Stimulated activated CD4-positive, alpha-beta T cell treated with anti-CD3 and anti-CD28 coated beads, Interleukin-4, amount 100 ng/mL, for 1 hour (primary cell): ENCODE results near the gene TPP1.

Source experiments
- DNase-seq: peaks from one replicate; pipeline ENCODE4 v3.0.0-alpha.2; 2020

Gene TPP1

DNA sequence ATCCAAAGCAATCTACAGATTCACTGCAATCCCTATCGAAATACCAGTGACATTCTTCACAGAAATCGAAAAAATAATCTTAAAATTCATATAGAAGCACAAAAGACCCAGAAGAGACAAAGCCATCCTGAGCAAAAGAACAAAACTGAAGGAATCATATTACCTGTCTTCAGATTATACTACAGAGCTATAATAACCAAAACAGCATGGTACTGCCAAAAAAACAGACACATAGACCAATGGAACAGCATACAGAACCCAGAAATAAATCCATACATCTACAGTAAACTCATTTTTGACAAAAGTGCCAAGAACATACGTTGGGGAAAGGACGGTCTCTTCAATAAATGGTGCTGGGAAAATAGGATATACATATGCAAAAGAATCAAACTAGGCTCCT, 34.7 kb downstream of the TPP1 start:
- no peak for DNase-seq

DNA sequence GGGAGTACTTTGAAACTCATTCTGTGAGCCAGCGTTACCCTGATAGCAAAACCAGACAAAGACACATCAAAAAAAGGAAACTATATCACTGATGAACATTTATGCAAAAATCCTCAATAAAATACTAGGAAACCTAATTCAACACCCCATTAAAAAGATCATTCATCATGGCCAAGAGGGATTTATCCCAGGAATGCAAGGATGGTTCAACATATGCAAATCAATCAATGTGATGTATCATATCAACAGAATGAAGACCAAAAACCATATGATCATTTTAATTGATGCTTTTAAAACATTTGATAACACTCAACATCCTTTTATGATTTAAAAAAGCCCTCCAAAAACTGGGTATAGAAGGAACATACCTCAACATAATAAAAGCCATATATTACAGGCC, 35.6 kb downstream of the TPP1 start:
- DNase-seq: no peak

GRCh38 chr11:6579681-6580080, 39.5 kb downstream of the TPP1 start:
- DNase-seq: no peak

DNA sequence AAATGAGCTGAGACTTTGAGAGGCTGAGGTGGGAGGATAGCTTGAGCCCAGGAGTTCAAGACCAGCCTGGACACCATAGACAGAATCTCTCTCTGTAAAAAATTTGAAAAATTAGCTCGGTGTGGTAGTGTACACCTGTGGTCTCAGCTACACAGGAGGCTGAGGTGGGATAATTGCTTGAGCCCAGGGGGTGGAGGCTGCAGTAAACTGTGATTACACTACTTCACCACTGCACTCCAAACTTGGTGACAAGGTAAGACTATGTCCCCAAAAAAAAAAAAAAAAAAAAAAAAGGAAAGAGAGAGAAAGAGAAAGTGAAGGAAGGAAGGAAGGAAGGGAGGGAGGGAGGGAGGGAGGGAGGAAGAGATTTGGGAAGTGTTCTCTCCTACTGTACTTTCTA, 41.1 kb downstream of the TPP1 start:
- DNase-seq: no peak

GRCh38 chr11:6576471-6577373, 42.5 kb downstream of the TPP1 start:
- no peak for DNase-seq

DNA sequence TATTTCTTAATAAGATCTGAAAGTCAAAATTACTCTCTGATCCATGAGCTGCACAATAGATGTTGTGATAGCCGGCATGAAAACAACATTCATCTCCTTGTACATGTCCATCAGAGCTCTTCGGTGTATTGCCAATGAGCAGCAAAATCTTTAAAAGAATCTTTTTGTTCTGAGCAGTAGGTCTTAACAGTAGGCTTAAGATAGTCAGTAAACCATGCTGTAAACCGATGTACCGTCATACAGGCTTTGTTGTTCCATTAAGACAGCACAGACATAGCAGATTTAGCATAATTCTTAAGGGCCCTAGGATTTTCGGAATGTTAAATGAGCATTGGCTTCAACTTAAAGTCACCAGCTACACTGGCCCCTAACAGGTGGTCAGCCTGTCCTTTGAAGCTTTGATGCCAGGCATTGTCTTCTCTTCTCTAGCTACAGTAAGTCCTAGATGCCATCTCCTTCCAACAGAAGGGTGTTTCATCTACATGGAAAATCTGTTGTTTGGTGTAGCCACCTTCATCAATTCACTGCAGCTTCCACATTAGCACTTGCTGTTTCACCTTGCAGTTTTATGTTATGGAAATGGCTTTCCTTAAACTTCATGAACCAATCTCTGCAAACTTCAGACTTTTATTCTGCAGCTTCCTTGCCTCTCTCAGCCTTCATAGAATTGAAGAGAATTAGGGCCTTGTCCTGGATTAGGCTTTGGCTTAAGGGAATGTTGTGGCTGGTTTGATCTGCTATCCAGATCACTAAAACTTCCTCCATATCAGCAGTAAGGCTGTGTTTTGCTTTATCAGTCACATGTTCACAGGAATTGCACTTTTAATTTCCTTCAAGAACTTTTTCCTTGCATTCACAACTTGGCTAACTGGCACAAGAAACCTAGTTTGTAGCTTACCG, 44.2 kb downstream of the TPP1 start:
- DNase-seq: no peak

- DNase-seq: no peak
Observed at GRCh38 chr11:6572215-6572614, 47.0 kb downstream of the TPP1 start.

GRCh38 chr11:6571434-6572008, 47.7 kb downstream of the TPP1 start:
- no peak for DNase-seq

GRCh38 chr11:6570691-6571427, 48.4 kb downstream of the TPP1 start:
- no peak for DNase-seq

GRCh38 chr11:6569706-6570105, 49.5 kb downstream of the TPP1 start:
- no peak for DNase-seq

- no peak for DNase-seq
Observed at GRCh38 chr11:6568191-6568918, 50.9 kb downstream of the TPP1 start.

DNA sequence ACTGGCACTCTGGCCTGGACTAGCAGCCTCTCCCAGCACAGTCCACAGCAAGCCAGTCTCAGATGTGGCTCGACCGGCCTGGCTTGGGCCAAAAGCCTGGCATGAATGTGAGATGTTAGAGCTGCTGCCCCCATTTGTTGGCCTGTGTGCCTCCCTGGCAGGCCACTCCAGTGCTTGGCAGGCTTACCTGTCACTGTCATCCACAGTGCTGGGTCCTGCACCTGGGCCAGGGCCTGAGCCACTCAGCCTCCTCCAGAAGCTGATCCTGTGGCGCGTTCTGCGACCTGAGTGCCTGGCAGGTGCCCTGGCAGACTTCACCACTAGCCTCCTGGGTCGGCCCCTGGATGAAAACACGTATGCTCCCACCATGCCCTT, 51.9 kb downstream of the TPP1 start:
- no peak for DNase-seq

DNA sequence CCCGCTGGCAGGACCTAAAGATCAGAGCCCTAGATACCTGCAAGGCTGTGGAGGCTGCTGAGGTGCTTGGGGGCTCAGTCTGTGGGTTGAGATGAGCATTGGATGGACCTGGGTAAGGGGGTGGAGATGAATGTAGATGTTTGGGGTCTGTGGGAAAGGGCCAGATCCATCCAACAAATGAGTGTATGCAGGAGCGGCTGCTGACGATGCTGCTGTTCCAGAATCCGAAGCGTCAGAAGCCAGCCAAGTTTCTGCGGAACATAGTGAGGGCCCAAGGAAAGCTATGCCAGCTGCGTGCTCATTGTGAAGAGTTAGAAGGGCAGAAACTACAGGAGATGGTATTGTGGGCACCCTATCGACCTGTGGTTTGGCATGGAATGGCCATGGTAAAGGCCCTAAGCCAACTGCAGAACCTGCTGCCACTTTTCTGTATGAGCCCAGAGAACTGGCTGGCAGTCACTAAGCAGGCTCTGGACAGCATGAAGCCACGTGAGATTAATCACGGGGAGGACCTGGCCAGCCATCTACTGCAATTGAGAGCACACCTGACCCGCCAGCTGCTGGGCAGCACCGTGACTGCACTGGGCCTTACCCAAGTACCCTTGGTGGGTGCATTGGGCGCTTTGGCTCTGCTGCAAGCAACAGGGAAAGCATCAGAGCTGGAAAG, 52.4 kb downstream of the TPP1 start:
- DNase-seq: no peak

DNA sequence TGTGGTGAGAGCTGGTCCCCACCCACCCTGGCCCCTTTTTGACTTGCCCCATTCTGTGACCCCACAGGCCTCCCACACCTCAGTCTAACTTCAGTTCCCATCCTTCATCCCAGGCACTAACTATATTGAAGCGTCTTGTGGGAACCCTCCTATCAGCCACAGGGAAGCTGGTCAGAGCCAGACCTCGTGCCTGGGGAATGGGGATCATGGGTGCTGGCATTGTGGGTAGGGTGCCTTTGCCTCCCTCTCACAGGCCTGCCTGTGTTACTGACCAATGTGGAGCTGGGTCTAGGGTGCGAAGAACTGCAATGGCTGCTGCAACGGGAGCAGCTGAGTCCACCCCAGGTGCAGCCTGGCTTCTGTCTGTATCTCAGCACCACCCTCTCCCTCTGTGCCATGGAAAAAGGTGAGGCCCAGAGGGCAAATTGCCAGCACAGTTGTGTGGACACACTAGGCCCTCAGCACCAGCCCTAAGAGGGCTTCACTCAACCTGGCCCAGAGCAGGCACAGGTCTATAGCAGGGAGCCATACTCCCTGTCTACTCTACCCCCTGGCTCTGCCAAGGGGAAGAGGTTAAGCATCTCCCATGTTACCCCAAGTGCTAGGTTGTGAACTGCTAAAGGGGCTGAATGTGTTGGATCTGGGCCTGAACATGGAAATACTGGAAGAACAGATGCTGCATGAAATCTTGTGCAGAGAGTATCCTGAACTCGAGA, 53.1 kb downstream of the TPP1 start:
- no peak for DNase-seq

DNA sequence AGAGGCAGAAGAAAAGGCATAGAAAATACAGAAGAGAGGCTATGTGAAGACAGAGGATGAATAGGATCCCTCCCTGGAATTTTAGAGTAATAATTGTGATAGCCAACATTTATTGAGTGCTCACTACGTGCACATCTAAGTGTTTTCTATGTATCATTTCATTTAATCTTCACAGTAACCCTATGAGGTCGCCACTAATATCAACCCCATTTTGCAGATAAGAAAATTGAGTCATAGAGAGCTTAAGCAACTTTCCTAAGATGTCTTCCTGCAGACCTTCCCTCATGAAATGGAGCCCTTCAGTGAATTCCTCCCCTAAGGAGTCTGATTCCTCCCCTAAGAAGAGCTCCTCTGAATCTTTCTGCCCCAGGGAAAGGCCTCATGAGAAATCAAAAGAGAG, 53.9 kb downstream of the TPP1 start:
- DNase-seq: no peak

DNA sequence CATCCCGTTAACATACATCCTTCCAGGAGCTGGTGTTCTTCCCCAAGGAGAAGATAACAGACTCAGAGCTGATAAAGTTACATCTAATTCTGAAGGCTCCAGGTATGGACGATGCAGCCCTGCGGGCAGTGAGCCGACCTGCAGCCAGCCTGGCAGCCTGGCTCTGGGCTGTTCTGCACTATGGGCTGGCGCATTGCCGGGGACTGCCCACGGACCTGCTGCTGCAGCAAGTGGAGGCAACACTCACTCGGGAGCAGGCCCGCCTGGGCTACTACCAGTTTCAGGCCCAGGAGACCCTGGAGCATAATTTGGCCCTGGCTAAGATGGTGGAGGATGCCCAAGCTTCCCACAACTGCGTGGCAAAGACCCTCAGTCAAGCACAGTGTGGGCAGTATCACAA, 55.6 kb downstream of the TPP1 start:
- no peak for DNase-seq

DNA sequence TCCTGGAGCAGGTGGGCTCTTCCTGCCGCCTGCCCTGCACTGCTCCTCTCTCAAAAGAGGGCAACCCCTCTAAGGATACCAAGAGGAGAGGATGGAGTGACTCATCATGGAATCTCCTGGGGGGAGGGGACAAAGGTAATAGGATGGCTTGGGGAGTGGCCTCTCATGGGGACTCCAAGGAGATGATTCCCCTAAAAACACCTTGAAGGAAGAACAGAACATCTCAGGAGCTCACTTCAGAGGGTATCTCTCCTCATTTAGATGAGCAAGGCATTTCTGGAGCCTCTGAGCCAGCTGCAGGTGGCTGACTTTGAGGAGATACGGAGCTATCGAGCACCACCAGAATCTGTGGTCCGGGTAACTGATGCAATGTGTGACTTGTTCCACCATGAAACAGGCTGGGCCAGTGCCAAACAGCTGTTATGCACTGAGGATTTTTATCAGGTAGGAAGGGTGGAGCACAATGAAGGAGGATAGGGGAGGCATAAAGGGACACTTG, 56.1 kb downstream of the TPP1 start:
- DNase-seq: no peak
